Measurements from ENCODE around the gene ARMC9.
A peak's percentile ranks its signal among the peaks of the same experiment; 100 is the strongest.
"Not testable (repeated sequence)": the region's sequence is repeated elsewhere in the genome, so short reads cannot be mapped to it uniquely, and the experiment has no call there.

ARMC9 gene

DNA sequence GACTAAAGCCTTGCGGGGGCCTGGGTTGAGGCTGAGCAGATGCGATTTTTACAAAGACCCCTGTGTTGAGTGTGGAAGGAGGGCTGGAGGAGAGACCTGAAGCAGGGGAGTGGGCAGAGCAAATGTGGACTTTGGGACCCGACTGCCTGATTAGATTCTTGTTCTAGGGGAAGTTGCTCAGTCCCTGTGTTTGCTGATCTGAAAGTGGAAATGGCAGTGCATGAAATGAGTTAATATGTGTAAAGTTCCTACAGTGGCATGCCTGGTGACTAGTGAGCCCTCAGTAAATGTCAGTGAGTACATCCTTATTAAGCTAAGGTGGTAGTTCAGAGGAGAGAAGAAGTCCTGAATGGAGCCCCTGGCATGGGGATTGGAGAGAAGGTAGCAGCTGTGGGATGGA lies 52.3 kb downstream of the ARMC9 start:
- Histone ChIP-seq H3K4me2 (peak overlapping the region; percentile 17; the same call in 1 of the 2 replicates), H3K36me3 (no peaks in the 10 kb centered on the region)
- no peak for TF ChIP-seq Cebpa-rat (IDR thresholded peaks at IDR 0.05)

DNA sequence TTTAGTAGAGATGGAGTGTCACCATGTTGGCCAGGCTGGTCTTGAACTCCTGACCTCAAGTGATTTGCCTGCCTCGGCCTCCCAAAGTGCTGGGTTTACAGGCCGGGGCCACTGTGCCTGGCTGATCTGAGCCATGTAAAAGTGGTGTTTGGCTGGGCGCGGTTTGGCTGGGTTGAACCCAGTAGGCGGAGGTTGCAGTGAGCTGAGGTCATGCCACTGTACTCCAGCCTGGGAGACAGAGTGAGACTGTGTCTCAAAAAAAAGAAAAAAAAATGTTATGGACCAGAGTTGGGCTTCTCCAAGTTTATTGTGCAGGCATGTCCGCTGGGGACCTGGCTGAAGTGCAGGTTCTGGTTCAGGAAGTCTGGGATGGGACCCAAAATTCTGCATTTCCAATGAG lies 54.9 kb downstream of the ARMC9 start:
- H4K20me1 ChIP-seq, H3K9ac ChIP-seq, H3K27ac ChIP-seq, H3K27me3 ChIP-seq, H3K9me3 ChIP-seq, H3K4me3 ChIP-seq, H3K36me3 ChIP-seq, H3K4me2 ChIP-seq: not testable (repeated sequence)
- peaks cover 13% of the 10 kb centered on the region for H3K4me1 ChIP-seq

More for the DNA sequence above, 52.3 kb downstream of the ARMC9 start:
- Histone ChIP-seq H3K9ac (no peak overlapping the region), H3K9me3 (no peaks in the 10 kb centered on the region), H3K4me1 (peaks cover 9% of the 10 kb centered on the region), H3K4me3 (no peak overlapping the region), H3K27me3 (no peaks in the 10 kb centered on the region), H3K27ac (no peak overlapping the region), H4K20me1 (no peaks in the 10 kb centered on the region)

DNA sequence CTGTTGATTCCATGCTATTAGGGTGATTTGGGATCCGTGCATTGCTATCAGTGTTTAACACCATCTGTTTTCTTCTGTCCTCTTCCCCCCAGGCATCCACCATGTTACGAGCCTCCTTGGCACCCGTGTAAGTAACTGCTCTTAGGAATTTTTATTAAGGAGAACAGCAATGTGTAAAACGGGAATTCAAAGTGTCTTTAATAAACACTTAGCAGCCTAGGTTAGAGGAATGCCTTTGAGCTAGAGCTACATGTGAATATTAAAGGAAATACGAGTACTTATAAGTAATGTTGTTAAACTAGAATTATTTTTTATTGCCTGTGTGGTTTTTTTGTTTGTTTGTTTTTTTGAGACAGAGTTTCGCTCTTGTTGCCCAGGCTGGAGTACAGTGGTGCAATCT lies 58.1 kb downstream of the ARMC9 start:
- Histone ChIP-seq H3K9ac (no peak overlapping the region), H3K27me3 (no peaks in the 10 kb centered on the region), H3K4me1 (peaks cover 20% of the 10 kb centered on the region), H3K27ac (no peak overlapping the region), H3K4me2 (no peak overlapping the region), H3K4me3 (no peak overlapping the region), H4K20me1 (no peaks in the 10 kb centered on the region), H3K36me3 (no peaks in the 10 kb centered on the region), H3K9me3 (no peaks in the 10 kb centered on the region)
- no peak for TF ChIP-seq Cebpa-rat (IDR thresholded peaks at IDR 0.05)

DNA sequence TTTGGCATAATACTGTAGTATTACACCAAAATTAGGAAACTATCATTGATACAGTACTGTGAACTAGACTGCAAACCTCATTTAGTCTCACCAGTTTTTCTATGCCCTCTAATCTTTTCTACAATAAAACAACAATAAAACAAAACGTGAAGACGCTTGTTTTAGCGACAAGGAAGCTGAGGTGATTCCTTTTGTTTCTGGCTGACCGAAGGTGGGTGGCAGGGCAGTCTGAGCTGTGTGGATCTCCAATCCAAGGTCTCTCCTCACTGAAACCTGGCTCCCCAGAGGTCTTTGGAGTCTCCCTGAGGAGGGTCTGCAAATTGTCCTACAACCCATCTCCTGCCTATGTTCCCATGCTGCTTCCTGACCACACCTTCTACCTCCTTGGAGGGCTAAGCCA lies 59.3 kb downstream of the ARMC9 start:
- Histone ChIP-seq H3K4me3 (no peak overlapping the region), H3K9ac (no peak overlapping the region), H3K9me3 (no peaks in the 10 kb centered on the region), H3K27ac (no peak overlapping the region), H3K4me2 (no peak overlapping the region), H3K36me3 (no peaks in the 10 kb centered on the region), H3K4me1 (peaks cover 20% of the 10 kb centered on the region), H4K20me1 (no peaks in the 10 kb centered on the region), H3K27me3 (no peaks in the 10 kb centered on the region)
- no peak for TF ChIP-seq Cebpa-rat (IDR thresholded peaks at IDR 0.05)

DNA sequence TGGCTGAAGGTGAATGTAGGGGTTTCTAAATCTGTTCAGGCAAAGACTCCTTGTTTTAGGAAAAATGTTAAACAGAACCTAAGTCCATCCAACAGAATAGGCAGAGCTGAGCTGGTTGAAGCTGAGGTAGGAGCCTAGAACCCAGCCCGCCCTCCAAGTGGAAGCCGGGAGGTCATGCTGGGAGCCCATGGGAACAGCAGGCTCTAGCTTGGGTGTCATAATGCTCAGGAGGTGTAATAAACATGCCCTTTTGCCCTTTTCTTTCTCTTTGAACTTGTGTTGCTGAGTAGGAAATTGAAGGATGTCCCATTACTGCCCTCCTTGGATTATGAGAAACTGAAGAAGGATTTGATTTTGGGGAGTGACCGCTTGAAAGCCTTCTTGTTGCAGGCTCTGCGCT lies 60.3 kb downstream of the ARMC9 start:
- Histone ChIP-seq H3K9ac (no peak overlapping the region; the same call in 1 of the 2 replicates), H4K20me1 (no peaks in the 10 kb centered on the region), H3K36me3 (no peaks in the 10 kb centered on the region), H3K4me1 (peaks cover 20% of the 10 kb centered on the region), H3K27ac (no peak overlapping the region), H3K9me3 (no peaks in the 10 kb centered on the region), H3K27me3 (no peaks in the 10 kb centered on the region), H3K4me3 (no peak overlapping the region), H3K4me2 (peak overlapping the region; percentile 69)
- no peak for TF ChIP-seq Cebpa-rat (IDR thresholded peaks at IDR 0.05)

DNA sequence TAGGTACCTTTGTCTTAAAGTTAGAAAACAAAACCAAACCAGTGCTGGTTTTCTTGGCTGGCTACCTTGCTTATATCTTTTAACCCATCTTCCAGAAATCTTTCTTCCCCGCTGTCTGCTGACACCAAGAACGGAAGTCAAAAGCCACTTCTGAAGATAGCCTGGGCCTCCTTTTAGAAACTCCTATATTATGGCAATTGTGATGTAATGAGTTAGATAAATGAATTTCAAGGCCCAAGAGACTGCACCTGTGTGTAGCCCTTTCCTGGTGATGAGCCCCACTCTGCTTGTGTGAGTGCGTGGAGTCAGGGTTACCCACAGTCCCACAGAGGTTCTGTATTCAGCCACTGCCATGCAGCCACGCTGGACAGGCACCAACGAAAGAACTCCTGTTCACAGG lies 60.7 kb downstream of the ARMC9 start:
- H3K4me1 ChIP-seq, result peaks cover 20% of the 10 kb centered on the region
- peak overlapping the region; percentile 69 for H3K4me2 ChIP-seq
- no peak overlapping the region; the same call in 1 of the 2 replicates for H3K9ac ChIP-seq
- TF ChIP-seq Cebpa-rat (IDR thresholded peaks at IDR 0.05), result no peak
- no peak overlapping the region for H3K4me3 ChIP-seq
- H3K36me3 ChIP-seq, result no peaks in the 10 kb centered on the region
- H3K9me3 ChIP-seq, result no peaks in the 10 kb centered on the region
- H3K27me3 ChIP-seq, result no peaks in the 10 kb centered on the region
- no peak overlapping the region; the same call in 1 of the 2 replicates for H3K27ac ChIP-seq
- no peaks in the 10 kb centered on the region for H4K20me1 ChIP-seq

DNA sequence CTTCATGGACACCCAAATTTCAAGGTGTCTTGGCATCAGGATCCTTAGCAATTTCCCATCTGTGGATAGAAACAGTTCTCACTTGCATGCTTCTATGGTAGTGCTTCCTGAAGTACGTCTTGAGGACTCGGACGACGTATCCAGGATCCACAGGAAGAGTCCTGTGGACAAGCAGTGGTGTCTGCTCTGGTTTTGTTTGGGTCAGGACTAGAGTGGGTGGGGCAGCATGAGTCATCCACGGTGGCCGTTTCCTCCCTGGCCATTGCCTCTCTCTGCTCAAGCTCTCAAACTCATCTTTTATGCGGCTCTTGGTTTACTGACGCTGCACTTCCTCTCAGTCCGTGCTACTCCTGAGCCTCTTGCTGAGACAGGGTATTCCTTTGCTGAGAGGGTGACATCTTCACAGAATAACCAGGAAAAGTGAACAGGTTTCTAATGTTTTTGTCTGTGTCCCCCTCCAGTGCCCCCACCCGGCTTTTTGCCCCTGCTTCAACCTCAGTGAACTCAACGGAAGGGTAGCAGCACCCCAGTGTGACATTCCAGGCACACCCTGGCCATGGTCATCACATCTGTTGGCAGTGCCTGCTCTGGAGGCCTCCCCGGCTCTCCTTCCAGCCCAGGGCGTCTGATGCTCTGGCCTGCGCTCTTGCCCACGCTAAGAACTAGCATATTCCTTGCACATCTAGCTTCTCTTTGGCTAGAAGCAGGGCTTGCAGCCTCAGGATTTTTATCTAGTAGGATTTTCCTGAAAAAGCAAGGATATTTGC lies 62.2 kb downstream of the ARMC9 start:
- Histone ChIP-seq H3K4me1 (peaks cover 20% of the 10 kb centered on the region), H3K4me2 (no peak overlapping the region)

DNA sequence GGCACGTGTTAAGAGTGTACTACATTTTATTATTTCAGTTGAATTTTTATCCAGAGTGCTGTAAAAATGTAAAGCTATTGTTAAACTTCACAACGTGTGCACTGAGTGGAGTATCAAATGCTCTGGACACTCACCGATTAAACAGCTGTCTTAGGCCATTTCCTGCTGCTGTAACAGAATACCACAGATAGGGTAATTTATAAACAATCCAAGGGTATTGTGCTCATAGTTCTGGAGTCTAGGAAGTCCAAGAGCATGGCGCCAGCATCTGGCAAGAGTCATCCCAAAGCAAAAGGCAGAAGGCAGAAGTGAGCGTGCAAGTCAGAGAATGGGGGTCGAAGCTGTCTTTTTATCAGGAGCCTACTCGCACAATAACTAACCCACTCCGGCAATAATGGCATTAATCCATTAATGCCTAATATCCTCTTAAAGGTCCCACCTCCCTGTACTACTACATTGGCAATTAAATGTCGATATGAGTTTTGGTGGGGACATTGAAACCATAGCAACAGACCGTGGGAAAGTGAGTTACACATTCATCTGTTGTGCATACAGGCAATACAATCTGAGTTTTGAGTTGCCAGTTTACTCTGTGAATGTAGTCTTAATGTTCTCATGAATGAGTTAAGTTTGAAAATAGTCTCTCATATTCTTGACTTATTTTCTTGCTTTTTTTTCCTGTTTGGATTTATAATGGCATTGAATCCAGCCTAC lies 64.8 kb downstream of the ARMC9 start:
- Histone ChIP-seq H3K27me3 (no peaks in the 10 kb centered on the region), H3K4me1 (peaks cover 16% of the 10 kb centered on the region), H4K20me1 (no peaks in the 10 kb centered on the region), H3K36me3 (no peaks in the 10 kb centered on the region), H3K4me3 (no peak overlapping the region), H3K4me2 (no peak overlapping the region), H3K9me3 (no peaks in the 10 kb centered on the region), H3K9ac (no peak overlapping the region), H3K27ac (no peak overlapping the region)
- TF ChIP-seq Cebpa-rat (IDR thresholded peaks at IDR 0.05), result no peak

More for the DNA sequence above, 62.2 kb downstream of the ARMC9 start:
- no peak for TF ChIP-seq Cebpa-rat (IDR thresholded peaks at IDR 0.05)
- no peak overlapping the region for H3K4me3 ChIP-seq
- no peaks in the 10 kb centered on the region for H3K9me3 ChIP-seq
- no peak overlapping the region for H3K27ac ChIP-seq
- no peaks in the 10 kb centered on the region for H3K36me3 ChIP-seq
- no peak overlapping the region for H3K9ac ChIP-seq
- H4K20me1 ChIP-seq, result no peaks in the 10 kb centered on the region
- H3K27me3 ChIP-seq, result no peaks in the 10 kb centered on the region

DNA sequence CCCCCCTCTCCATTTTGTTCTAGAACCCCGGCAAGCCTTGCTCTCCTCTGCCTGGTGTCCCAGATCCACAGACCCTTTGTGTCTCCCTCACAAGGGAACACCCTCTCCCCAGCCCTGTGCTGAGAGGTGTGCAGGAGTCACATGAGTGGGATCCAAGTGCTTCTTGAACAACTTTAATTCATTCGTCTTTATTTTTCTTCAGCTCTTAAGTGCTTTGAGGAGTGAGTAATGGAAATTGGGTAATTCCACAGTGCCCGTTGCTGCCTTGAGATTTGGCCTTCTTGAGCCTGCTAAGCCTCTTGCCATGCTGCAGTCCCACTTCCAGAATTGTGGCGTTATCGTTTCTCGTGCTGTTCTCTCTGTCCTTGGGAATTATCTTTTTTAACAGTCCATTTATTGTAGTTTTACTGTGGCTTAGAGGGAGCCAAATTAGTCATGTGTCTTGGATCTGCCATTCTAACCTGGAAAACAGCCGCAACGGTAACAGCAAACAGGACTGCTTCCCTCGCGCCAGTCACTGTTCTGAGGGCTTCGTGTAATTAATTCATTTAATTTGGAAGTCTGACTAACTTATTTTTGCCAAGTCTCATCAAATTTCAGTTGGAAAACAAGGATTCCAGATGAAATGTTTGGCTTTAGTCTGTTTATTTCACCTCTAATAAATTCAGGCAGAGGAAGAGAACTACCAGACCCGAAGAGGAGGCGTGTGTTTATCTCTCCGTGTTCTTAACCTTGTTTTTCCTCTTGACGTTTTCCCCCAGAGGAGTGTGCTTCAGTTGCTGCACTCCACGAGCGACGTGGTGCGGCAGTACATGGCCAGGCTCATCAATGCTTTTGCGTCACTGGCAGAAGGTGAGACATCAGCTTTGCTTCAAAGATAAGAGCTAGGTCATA lies 72.0 kb downstream of the ARMC9 start:
- no peak for TF ChIP-seq Cebpa-rat (IDR thresholded peaks at IDR 0.05)
- no peak overlapping the region for H3K27ac ChIP-seq
- H3K4me3 ChIP-seq, result no peak overlapping the region
- no peak overlapping the region for H3K9ac ChIP-seq
- no peaks in the 10 kb centered on the region for H4K20me1 ChIP-seq
- H3K9me3 ChIP-seq, result no peaks in the 10 kb centered on the region
- no peak overlapping the region for H3K4me2 ChIP-seq
- no peaks in the 10 kb centered on the region for H3K27me3 ChIP-seq
- peaks cover 24% of the 10 kb centered on the region for H3K4me1 ChIP-seq
- H3K36me3 ChIP-seq, result no peaks in the 10 kb centered on the region

All from BLaER1 (cell line).